A549 (cell line): ENCODE data around the gene OSBPL9.

Experiments
- CEBPB ChIP-seq, 2 experiments: fragments of >200 bp in 1 of 2; sonication (Bioruptor Twin) in 1 of 2; formaldehyde crosslinking in 1 of 2; IDR thresholded peaks; 2 replicates each; pipeline ENCODE4 v1.6.1; 2012 to 2016
- RAD21 ChIP-seq, 2 experiments: fragments of >200 bp in 1 of 2; sonication (Bioruptor Twin) in 1 of 2; formaldehyde crosslinking in 1 of 2; IDR thresholded peaks in 1 of 2; conservative IDR thresholded peaks in 1 of 2; 2 replicates in 1 of 2; 3 replicates in 1 of 2; pipeline ENCODE4 v1.6.1; 2012 to 2018; ENCODE audit warnings: inconsistent platforms in 1 of 2
- RCOR1 ChIP-seq: fragments of 150-350 bp; IDR thresholded peaks from 2 replicates; pipeline ENCODE4 v1.6.1; 2014; ENCODE audit warnings: antibody characterized with exemption, low read length, low read depth
- ZNF302 ChIP-seq: fragments of 250-450 bp; sonication (Bioruptor Pico); IDR thresholded peaks from 2 replicates; pipeline ENCODE4 v1.9.0; 2021; ENCODE audit warnings: inconsistent platforms, mild to moderate bottlenecking, moderate library complexity
- TF ChIP-seq, protein P1 (sequence below): fragments of >200 bp; sonication (Bioruptor Twin); formaldehyde crosslinking; IDR thresholded peaks from 3 replicates; pipeline ENCODE4 v1.5.1; 2016

- TF ChIP-seq, protein P1, sequence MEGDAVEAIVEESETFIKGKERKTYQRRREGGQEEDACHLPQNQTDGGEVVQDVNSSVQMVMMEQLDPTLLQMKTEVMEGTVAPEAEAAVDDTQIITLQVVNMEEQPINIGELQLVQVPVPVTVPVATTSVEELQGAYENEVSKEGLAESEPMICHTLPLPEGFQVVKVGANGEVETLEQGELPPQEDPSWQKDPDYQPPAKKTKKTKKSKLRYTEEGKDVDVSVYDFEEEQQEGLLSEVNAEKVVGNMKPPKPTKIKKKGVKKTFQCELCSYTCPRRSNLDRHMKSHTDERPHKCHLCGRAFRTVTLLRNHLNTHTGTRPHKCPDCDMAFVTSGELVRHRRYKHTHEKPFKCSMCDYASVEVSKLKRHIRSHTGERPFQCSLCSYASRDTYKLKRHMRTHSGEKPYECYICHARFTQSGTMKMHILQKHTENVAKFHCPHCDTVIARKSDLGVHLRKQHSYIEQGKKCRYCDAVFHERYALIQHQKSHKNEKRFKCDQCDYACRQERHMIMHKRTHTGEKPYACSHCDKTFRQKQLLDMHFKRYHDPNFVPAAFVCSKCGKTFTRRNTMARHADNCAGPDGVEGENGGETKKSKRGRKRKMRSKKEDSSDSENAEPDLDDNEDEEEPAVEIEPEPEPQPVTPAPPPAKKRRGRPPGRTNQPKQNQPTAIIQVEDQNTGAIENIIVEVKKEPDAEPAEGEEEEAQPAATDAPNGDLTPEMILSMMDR, result no peak
- no peak for TF ChIP-seq CEBPB (IDR thresholded peaks at IDR 0.05)
- no peak for TF ChIP-seq RAD21 (conservative IDR thresholded peaks at IDR 0.05 in 1 of 2, IDR thresholded peaks at IDR 0.05 in 1 of 2)
- no peak for TF ChIP-seq RCOR1
- no peak for TF ChIP-seq ZNF302 (CRISPR knock-in tag)
Observed at GRCh38 chr1:51792864-51793263, 176.0 kb downstream of the OSBPL9 start.
